Fibroblast of skin of right quadriceps (primary cell): Measurements from ENCODE around the gene AOPEP.
"Not testable (repeated sequence)": the region's sequence is repeated elsewhere in the genome, so short reads cannot be mapped to it uniquely, and the experiment has no call there.

ENCODE experiments used
- DNase-seq: peaks from one replicate; pipeline ENCODE4 v3.0.0-alpha.2; 2013

AOPEP gene

GRCh38 chr9:94822273-94822672 lies 95.8 kb downstream of the AOPEP start:
- no peak for DNase-seq

- no peak for DNase-seq
Observed at GRCh38 chr9:94823710-94824109, 97.2 kb downstream of the AOPEP start.

GRCh38 chr9:94824411-94824810 lies 97.9 kb downstream of the AOPEP start:
- no peak for DNase-seq

GRCh38 chr9:94824913-94825610 lies 98.6 kb downstream of the AOPEP start:
- no peak for DNase-seq

- DNase-seq, result no peak
Observed at GRCh38 chr9:94825611-94825958, 99.1 kb downstream of the AOPEP start.

GRCh38 chr9:94826044-94826443 lies 99.5 kb downstream of the AOPEP start:
- no peak for DNase-seq

- DNase-seq, result no peak
Observed at GRCh38 chr9:94826644-94827410, 100.3 kb downstream of the AOPEP start.

- no peak for DNase-seq
Observed at GRCh38 chr9:94827584-94828304, 101.2 kb downstream of the AOPEP start.

GRCh38 chr9:94829380-94830070 lies 103.0 kb downstream of the AOPEP start:
- no peak for DNase-seq

GRCh38 chr9:94830071-94830604 lies 103.6 kb downstream of the AOPEP start:
- DNase-seq, result not testable (repeated sequence)

- DNase-seq, result no peak
Observed at GRCh38 chr9:94833802-94834201, 107.3 kb downstream of the AOPEP start.

- no peak for DNase-seq
Observed at GRCh38 chr9:94837404-94837803, 110.9 kb downstream of the AOPEP start.

GRCh38 chr9:94839398-94839797 lies 112.9 kb downstream of the AOPEP start:
- no peak for DNase-seq

- no peak for DNase-seq
Observed at GRCh38 chr9:94840738-94841137, 114.2 kb downstream of the AOPEP start.

- no peak for DNase-seq
Observed at GRCh38 chr9:94843134-94843533, 116.6 kb downstream of the AOPEP start.

- no peak for DNase-seq
Observed at GRCh38 chr9:94846739-94847138, 120.2 kb downstream of the AOPEP start.

- DNase-seq, result peak; percentile 78
Observed at GRCh38 chr9:94847486-94847885, 121.0 kb downstream of the AOPEP start.

GRCh38 chr9:94848791-94849190 lies 122.3 kb downstream of the AOPEP start:
- not testable (repeated sequence) for DNase-seq

- DNase-seq, result no peak
Observed at GRCh38 chr9:94850540-94851434, 124.3 kb downstream of the AOPEP start.

- DNase-seq, result no peak
Observed at GRCh38 chr9:94851467-94851866, 125.0 kb downstream of the AOPEP start.

GRCh38 chr9:94851892-94852291 lies 125.4 kb downstream of the AOPEP start:
- no peak for DNase-seq

GRCh38 chr9:94852373-94852772 lies 125.9 kb downstream of the AOPEP start:
- DNase-seq, result no peak
